ENCODE data around the gene BEST2. TPM values are rescaled to one million over a fixed set of nuclear protein-coding genes. Genes with fewer than 3 reads are reported as not detected.

Gene BEST2
- total and polyA plus RNA-seq, 10 donors = not detected

DNA sequence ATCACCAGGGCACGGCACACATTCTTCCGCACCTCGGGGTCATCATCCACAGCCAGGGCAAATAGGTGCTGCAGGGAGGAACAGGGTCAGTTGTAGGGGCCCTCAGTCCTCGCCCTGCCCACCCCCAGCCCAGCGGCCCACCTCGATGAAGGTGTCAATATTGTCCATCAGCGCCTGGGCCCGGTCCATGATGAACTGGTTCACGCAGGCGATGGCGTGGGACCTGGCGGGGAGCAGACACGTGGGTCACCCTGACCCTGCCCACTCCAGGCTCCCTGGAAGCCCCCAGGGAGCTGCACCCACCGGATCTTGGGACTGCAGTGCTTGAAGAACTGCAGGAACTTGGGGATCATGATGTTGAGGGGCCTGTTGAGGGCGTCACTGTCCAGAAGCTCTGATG is 36.5 kb upstream of the BEST2 start:
- Histone ChIP-seq H3K27ac (no peak overlapping the region), H3K4me3 (no peak overlapping the region), H3K9me3 (no peaks in the 10 kb centered on the region), H3K27me3 (replicated peaks in 1 of 7) (no peaks in the 10 kb centered on the region), H3K4me1 (peaks cover under 1 to 32% (median 8%) of the 10 kb centered on the region in 6 donors), H3K36me3 (peaks cover 4 to 95% (median 73%) of the 10 kb centered on the region in 6 donors)
- TF ChIP-seq, protein P1, sequence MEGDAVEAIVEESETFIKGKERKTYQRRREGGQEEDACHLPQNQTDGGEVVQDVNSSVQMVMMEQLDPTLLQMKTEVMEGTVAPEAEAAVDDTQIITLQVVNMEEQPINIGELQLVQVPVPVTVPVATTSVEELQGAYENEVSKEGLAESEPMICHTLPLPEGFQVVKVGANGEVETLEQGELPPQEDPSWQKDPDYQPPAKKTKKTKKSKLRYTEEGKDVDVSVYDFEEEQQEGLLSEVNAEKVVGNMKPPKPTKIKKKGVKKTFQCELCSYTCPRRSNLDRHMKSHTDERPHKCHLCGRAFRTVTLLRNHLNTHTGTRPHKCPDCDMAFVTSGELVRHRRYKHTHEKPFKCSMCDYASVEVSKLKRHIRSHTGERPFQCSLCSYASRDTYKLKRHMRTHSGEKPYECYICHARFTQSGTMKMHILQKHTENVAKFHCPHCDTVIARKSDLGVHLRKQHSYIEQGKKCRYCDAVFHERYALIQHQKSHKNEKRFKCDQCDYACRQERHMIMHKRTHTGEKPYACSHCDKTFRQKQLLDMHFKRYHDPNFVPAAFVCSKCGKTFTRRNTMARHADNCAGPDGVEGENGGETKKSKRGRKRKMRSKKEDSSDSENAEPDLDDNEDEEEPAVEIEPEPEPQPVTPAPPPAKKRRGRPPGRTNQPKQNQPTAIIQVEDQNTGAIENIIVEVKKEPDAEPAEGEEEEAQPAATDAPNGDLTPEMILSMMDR (IDR thresholded peaks at IDR 0.05 in 8 of 11, conservative IDR thresholded peaks at IDR 0.05 in 3 of 11) = no peak
- TF ChIP-seq POLR2A (IDR thresholded peaks at IDR 0.05) (no peak), POLR2AphosphoS5 (IDR thresholded peaks at IDR 0.05) (peak in 1 of 3 donors; percentile 37)
- DNase-seq = no peak
- intact Hi-C loops (cut with DNase I; ENCODE audit: low total_unique reads) = loop anchor here (5.0 kb wide), 1 partner anchor 42 kb away; no protein-coding TSS in a partner anchor
- 94 to 99% (median 96%) methylated on average over 15 of the region's 15 CpGs; no CpG with 5 or more reads in 1 of the 5 donors for WGBS, 5 donors

DNA sequence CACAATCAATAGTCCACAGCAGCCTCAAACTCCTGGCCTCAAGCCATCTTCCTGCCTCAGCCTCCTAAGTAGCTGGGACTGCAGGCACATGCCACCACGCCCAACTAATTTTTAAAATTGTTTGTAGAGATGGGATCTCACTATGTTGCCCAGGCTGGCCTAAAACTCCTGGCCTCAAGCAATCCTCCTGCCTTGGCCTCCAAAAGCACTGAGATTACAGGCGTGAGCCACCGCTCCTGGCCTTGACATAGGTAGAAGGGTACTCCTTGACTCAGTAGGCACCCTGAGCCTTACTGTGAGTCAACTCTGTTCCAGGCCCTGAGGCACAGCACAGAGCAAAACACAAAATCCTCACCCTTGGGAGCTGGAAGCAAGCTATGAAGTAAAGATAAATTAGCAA is 35.7 kb upstream of the BEST2 start:
- TF ChIP-seq, protein P1 (IDR thresholded peaks at IDR 0.05 in 8 of 11, conservative IDR thresholded peaks at IDR 0.05 in 3 of 11) = no peak
- no peak for TF ChIP-seq POLR2AphosphoS5 (IDR thresholded peaks at IDR 0.05)
- intact Hi-C loops (cut with DNase I; ENCODE audit: low total_unique reads) = loop anchor here (5.0 kb wide), 1 partner anchor 41 kb away; no protein-coding TSS in a partner anchor

DNA sequence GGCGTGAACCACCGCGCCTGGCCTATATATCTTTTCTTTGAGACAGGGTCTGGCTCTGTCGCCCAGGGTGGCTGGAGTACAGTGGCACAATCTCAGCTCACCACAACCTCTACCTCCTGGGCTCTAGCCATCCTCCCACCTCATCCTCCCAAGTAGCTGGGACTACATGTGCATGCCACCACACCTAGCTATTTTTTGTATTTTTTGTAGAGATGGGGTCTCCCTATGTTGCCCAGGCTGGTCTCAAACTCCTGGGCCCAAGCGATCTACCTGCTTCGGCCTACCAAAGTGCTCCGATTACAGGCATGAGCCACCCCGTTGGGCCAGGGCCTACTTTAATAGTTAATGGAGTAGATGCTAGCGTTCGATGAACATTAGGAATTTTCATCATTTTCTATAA is 31.3 kb upstream of the BEST2 start:
- intact Hi-C loops (cut with DNase I; ENCODE audit: low total_unique reads) = no loop called here
- Histone ChIP-seq H3K27me3 (replicated peaks in 1 of 7) (no peaks in the 10 kb centered on the region), H3K36me3 (peaks cover 2 to 45% (median 26%) of the 10 kb centered on the region in 6 donors), H3K4me1 (peaks cover 22 to 71% (median 47%) of the 10 kb centered on the region in 6 donors), H3K27ac (peak overlapping the region in 5 of 8 donors; percentile 89 to 94 (median 93)), H3K4me3 (peak overlapping the region in 5 of 8 donors; percentile 58 to 91 (median 72)), H3K9me3 (no peaks in the 10 kb centered on the region)
- 84 to 94% (median 88%) methylated on average over 9 to 10 of the region's 10 CpGs for WGBS, 5 donors
- DNase-seq = no peak
- TF ChIP-seq, protein P1 (IDR thresholded peaks at IDR 0.05 in 8 of 11, conservative IDR thresholded peaks at IDR 0.05 in 3 of 11) = no peak
- TF ChIP-seq POLR2A (IDR thresholded peaks at IDR 0.05) = no peak
- no peak for TF ChIP-seq POLR2AphosphoS5 (IDR thresholded peaks at IDR 0.05)

More for the DNA sequence above, 35.7 kb upstream of the BEST2 start:
- H3K4me1 ChIP-seq = peaks cover 8 to 40% (median 16%) of the 10 kb centered on the region in 6 donors
- H3K27me3 ChIP-seq (replicated peaks in 1 of 7) = no peaks in the 10 kb centered on the region
- H3K27ac ChIP-seq = no peak overlapping the region
- no peak for DNase-seq
- no peak overlapping the region for H3K4me3 ChIP-seq
- peaks cover 4 to 86% (median 65%) of the 10 kb centered on the region in 6 donors for H3K36me3 ChIP-seq
- no peaks in the 10 kb centered on the region for H3K9me3 ChIP-seq
- 94 to 100% (median 98%) methylated on average over 3 of the region's 3 CpGs for WGBS, 5 donors

DNA sequence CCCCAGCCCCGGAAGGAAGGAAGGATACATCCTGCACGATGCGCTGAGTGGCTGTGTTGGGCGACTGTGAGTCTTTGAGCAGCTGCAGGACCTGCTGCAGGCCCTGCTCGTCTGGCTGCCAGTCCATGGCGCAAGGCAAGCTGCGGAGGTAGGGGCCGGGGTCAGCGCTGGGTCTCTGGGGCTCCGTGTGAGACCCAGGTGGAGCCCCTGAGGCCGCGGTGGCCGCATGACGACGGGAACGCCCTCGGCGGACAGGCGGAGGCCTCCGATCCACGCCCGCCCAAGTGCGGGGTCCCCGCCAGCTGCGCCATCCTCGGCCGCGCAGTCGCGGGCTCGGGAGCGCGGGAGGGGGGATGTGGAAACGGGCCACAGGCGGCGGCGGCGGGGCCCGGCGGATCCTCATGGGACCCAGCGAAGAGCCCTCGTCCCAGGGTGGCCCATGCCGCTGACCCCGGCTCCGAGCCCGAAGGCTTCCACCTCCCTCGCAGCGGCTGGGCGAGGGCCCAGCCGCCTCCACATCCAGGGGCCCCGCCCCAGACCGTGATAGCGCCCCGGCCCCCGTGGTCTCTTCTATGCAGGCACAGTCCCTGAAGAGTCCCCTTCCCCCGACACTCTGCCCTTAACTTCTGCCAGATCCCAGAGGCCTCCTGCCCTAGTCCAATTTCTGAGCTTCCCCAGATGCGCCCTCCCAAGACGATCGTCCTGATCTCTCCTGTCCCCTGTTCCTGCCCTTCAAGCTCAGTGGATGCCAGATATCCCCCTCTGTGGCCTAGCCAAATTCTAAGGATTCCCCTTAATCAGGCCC is 30.5 kb upstream of the BEST2 start:
- DNase-seq = no peak
- Histone ChIP-seq H3K27ac (peak overlapping the region; percentile 80 to 94 (median 90)), H3K27me3 (replicated peaks in 1 of 7) (no peaks in the 10 kb centered on the region), H3K36me3 (peaks cover 0 to 38% (median 20%) of the 10 kb centered on the region in 6 donors), H3K4me1 (peaks cover 22 to 71% (median 47%) of the 10 kb centered on the region in 6 donors), H3K4me3 (peak overlapping the region; percentile 48 to 91 (median 70)), H3K9me3 (no peaks in the 10 kb centered on the region)
- 1 to 33% (median 15%) methylated on average over 15 to 59 of the region's 59 CpGs for whole genome bisulfite sequencing, 5 donors
- TF ChIP-seq POLR2A (IDR thresholded peaks at IDR 0.05) = no peak
- TF ChIP-seq, protein P1 (IDR thresholded peaks at IDR 0.05 in 8 of 11, conservative IDR thresholded peaks at IDR 0.05 in 3 of 11) = no peak
- TF ChIP-seq POLR2AphosphoS5 (IDR thresholded peaks at IDR 0.05) = peak in 2 of 3 donors; percentile 28 to 49
- intact Hi-C loops (cut with DNase I; ENCODE audit: low total_unique reads) = no loop called here
